Measurements from ENCODE around the gene TEC. TPM values are rescaled to one million over a fixed set of nuclear protein-coding genes. Genes with fewer than 3 reads are reported as not detected.

Gene TEC
- total and polyA plus RNA-seq, 9 donors, result 0.43 to 4.0 (median 1.4) TPM

DNA sequence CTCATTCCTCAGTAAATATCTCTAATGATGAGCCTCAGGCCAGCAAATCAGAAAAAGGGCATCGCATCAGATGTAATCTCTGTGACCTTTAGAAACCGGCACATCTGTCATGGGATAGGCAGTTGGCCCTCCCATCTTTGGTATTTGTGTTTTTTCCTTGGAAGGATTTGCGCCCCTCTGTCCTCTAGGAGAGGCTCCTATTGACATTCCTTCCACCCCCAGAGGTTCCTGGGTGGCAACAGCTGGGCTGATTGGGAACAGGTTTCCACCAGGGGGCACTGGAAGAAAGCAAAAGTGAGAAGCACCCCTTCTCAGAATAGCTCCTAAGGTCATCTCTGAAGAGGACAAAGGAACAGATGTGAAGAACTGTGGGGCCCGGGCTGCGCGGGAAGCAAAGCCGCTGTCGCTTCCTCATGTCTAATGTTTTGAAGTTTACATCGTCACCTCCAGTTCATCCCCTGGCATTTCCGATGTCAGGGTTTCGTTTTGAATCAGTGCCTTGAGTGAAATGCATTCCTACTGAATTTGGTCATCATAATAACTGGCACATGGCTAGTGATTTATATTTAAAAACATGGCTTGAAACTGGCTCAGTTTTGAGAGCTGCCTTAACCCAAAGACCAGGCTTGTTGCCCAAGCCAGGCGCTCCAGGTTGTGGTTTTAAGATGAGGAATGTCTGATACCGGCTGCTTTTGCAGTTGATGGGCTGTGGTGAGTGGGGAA is 141.8 kb downstream of the TEC start:
- Histone ChIP-seq H3K9me3 (no peaks in the 10 kb centered on the region), H3K36me3 (no peaks in the 10 kb centered on the region), H3K4me1 (ENCODE audit: insufficient read depth) (no peaks in the 10 kb centered on the region), H3K27me3 (no peaks in the 10 kb centered on the region), H3K27ac (no peak overlapping the region), H3K4me3 (no peak overlapping the region)
- TF ChIP-seq POLR2A (IDR thresholded peaks at IDR 0.05) (no peak), EP300 (IDR thresholded peaks at IDR 0.05) (no peak)
- TF ChIP-seq, protein P1, sequence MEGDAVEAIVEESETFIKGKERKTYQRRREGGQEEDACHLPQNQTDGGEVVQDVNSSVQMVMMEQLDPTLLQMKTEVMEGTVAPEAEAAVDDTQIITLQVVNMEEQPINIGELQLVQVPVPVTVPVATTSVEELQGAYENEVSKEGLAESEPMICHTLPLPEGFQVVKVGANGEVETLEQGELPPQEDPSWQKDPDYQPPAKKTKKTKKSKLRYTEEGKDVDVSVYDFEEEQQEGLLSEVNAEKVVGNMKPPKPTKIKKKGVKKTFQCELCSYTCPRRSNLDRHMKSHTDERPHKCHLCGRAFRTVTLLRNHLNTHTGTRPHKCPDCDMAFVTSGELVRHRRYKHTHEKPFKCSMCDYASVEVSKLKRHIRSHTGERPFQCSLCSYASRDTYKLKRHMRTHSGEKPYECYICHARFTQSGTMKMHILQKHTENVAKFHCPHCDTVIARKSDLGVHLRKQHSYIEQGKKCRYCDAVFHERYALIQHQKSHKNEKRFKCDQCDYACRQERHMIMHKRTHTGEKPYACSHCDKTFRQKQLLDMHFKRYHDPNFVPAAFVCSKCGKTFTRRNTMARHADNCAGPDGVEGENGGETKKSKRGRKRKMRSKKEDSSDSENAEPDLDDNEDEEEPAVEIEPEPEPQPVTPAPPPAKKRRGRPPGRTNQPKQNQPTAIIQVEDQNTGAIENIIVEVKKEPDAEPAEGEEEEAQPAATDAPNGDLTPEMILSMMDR (IDR thresholded peaks at IDR 0.05), result no peak
- intact Hi-C loops (cut with DNase I), result no loop called here
- DNase-seq, result peak in 2 of 5 donors; percentile 17 to 18
- 21 to 36% (median 27%) methylated on average over 13 of the region's 13 CpGs for WGBS, 3 donors

DNA sequence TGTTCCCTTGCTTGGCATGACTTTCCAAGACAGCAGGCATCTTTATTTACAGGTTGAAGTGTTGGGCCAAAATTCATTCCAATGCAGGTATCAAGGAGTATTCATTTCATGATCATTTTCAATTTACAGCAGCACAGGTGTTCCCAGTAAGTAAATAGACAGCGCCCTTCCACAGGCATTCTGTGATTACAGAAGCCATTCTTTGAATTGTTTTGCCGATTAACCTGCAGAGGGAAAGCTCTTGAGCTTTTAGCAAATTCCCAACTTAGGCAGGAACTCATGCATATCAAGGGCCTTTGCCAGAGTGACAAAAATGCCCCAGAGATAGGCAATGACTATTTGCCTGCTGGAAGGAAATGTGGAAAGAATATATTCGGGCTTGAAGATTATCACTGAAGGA is 142.4 kb downstream of the TEC start:
- H3K27ac ChIP-seq, result no peak overlapping the region
- no peaks in the 10 kb centered on the region for H3K9me3 ChIP-seq
- H3K4me3 ChIP-seq, result no peak overlapping the region
- DNase-seq, result no peak
- H3K4me1 ChIP-seq (ENCODE audit: insufficient read depth), result no peaks in the 10 kb centered on the region
- H3K27me3 ChIP-seq, result no peaks in the 10 kb centered on the region
- intact Hi-C loops (cut with DNase I), result no loop called here
- WGBS, 3 donors, result 56 to 75% (median 64%) methylated on average over 3 of the region's 3 CpGs
- TF ChIP-seq, protein P1 (IDR thresholded peaks at IDR 0.05), result no peak
- no peak for TF ChIP-seq POLR2A (IDR thresholded peaks at IDR 0.05)
- TF ChIP-seq EP300 (IDR thresholded peaks at IDR 0.05), result no peak
- no peaks in the 10 kb centered on the region for H3K36me3 ChIP-seq

DNA sequence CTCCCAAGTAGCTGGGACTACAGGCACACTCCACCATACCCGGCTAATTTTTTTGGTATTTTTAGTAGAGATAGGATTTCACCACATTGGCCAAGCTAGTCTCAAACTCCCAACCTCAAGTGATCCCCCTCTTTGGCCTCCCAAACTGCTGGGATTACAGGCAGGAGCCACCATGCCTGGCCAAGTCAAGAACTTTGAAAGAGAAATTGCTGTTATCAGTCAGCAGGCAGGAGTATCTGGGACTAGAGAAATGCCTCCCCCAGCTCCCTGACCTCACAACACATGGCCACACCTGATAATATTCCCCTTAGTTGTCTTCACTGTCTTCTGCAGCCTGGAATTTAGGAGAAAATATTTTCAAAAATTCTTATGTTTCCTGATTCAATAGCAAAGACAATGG is 143.0 kb downstream of the TEC start:
- Histone ChIP-seq H3K36me3 (no peaks in the 10 kb centered on the region), H3K4me3 (no peak overlapping the region), H3K9me3 (no peaks in the 10 kb centered on the region), H3K4me1 (ENCODE audit: insufficient read depth) (no peaks in the 10 kb centered on the region), H3K27me3 (no peaks in the 10 kb centered on the region), H3K27ac (no peak overlapping the region)
- TF ChIP-seq EP300 (IDR thresholded peaks at IDR 0.05) (no peak), POLR2A (IDR thresholded peaks at IDR 0.05) (no peak)
- TF ChIP-seq, protein P1 (IDR thresholded peaks at IDR 0.05), result no peak
- DNase-seq, result no peak
- WGBS, 3 donors, result 83 to 96% (median 88%) methylated on average over 1 of the region's 1 CpG
- intact Hi-C loops (cut with DNase I), result no loop called here

DNA sequence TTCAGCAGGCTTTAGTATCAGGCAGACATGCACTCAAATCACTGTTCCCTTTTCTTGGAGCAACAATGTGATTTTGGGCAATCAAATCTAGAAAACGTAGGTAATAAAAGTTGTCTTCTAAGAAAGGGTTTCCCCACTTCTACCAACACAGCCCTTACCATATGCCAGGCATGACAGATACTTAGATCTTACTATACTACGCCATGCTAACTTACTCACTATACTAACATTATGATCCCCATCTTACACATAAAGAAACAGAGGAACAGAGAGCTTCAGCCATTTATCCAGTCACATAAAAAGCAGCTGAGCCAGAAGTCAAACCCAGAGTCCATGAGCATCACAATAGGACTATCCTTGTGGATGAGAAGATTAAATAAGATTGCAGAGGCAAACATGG is 144.8 kb downstream of the TEC start:
- Histone ChIP-seq H3K36me3 (no peaks in the 10 kb centered on the region), H3K27ac (no peak overlapping the region), H3K4me3 (no peak overlapping the region), H3K9me3 (no peaks in the 10 kb centered on the region), H3K4me1 (ENCODE audit: insufficient read depth) (no peaks in the 10 kb centered on the region), H3K27me3 (no peaks in the 10 kb centered on the region)
- DNase-seq, result no peak
- intact Hi-C loops (cut with DNase I), result no loop called here
- TF ChIP-seq EP300 (IDR thresholded peaks at IDR 0.05) (no peak), POLR2A (IDR thresholded peaks at IDR 0.05) (no peak)
- TF ChIP-seq, protein P1 (IDR thresholded peaks at IDR 0.05), result no peak
- WGBS, 3 donors, result 63 to 69% (median 64%) methylated on average over 2 of the region's 2 CpGs
